ENCODE results near the gene SLC35G3.
"Not testable (repeated sequence)": the region's sequence is repeated elsewhere in the genome, so short reads cannot be mapped to it uniquely, and the experiment has no call there.

SLC35G3 gene

DNA sequence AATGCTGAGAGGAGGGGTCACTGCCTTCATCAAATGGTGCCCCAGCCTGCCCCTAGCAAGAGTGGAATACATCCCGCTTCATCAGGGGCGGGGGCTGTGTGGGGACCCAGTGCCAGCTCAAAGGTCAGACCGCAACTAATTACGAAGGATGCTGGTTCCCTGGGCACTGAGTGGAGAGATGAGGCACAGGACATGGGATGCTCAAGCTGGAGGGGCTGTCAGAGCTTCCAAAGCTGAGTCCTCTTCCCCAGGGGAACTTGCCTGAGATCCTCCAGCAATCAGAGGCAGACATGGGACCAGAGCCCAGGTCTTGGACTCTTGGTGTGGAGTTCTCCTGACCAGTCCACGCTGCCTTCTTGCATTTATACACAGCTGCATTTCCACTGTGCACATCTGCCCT, 27.7 kb downstream of the SLC35G3 start:
- no peak for DNase-seq

DNA sequence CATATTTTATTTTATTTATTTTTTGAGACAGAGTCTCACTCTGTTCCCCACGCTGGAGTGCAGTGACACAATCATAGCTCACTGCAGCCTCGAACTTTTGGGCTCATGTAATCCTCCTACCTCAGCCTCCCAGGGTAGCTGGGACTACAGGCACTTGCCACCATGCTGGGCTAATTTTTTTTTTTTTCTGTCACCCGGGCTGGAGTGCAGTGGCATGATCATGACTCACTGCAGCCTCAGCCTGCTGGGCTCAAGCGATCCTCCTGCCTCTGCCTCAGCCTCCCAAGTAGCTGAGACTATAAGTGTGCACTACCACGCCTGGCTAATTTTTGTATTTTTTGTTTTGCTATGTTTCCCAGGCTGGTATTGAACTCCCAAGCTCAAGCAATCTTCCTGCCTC, 29.5 kb downstream of the SLC35G3 start:
- no peak for DNase-seq

GRCh38 chr17:35163886-35164285, 30.3 kb downstream of the SLC35G3 start:
- DNase-seq, result no peak

DNA sequence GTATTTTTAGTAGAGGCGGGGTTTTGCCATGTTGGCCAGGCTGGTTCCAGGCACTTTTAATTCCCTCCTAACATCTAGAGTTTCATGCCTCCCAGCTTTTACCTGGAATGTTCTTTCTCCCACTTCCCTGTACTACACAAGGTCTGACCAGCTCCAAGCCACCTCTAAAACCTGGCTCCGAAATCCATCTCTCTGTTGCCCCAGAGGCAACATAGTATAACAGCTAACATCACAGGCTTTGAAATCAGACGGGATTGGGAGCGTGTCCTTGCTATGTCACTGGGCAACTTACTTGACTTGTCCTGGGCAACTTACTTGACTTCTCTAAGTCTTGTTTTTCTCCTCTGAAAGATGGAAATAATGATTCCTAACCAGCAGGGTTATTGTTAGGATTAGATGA, 31.4 kb downstream of the SLC35G3 start:
- no peak for DNase-seq

DNA sequence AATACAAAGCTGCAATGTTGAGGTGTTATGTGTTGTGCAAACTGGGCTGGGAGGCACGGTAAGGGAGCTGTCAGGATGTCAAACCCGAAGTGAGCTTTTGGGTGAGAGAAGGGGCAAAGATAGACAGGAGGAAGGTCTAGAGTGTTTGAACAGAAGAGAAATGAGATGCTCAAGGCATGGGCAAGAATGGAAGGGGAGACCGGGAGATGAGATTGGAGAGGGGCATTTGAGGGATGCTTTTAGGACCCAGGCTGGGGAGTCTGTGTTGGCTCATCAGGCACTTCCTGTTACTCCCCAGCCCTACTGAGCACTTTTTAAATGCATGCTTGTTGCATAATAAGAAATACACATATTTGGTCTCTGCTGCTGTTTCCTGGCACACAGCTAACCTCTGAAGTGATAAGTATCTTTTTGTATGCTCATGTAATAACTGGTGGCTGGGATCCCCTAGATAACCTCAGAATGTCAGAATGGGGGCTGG, 32.9 kb downstream of the SLC35G3 start:
- DNase-seq, result no peak

- no peak for DNase-seq
Measured at GRCh38 chr17:35160354-35161201, 33.6 kb downstream of the SLC35G3 start.

DNA sequence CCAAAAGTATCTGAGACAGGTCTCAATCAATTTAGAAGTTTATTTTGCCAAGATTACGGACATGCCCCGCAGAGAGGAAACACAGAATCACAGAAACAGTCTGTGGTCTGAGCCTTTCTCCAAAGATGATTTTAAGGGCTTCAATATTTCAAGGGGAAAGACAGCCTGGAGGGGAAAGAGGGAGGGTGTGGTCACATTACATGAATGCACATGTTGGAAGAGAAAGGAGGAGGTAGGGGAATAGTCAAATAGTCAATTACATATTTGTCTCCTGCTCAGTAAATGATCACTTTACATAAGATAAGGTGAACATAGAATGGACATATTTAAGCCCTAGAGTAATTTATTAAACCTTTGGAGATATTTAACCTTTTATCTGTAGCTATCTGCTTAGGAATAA, 34.3 kb downstream of the SLC35G3 start:
- no peak for DNase-seq

DNA sequence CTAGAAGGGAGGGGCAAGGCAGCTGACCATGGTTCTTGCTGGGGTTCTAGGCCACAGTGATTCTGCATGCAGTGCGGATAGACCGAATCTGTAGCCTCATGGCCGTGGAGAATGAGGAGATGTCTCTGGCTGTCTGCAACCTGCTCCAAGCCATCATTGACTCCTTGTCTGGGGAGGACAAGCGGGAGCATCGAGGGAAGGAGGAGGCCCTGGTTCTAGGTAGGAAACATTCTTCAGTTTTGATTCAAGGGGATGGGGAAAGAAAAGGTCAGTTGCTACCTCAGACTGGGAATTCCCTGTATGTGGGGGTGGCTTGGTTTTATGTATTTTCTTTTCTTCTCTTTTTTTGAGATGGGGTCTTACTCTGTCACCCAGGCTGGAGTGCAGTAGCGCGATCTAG, 38.9 kb downstream of the SLC35G3 start:
- no peak for DNase-seq

DNA sequence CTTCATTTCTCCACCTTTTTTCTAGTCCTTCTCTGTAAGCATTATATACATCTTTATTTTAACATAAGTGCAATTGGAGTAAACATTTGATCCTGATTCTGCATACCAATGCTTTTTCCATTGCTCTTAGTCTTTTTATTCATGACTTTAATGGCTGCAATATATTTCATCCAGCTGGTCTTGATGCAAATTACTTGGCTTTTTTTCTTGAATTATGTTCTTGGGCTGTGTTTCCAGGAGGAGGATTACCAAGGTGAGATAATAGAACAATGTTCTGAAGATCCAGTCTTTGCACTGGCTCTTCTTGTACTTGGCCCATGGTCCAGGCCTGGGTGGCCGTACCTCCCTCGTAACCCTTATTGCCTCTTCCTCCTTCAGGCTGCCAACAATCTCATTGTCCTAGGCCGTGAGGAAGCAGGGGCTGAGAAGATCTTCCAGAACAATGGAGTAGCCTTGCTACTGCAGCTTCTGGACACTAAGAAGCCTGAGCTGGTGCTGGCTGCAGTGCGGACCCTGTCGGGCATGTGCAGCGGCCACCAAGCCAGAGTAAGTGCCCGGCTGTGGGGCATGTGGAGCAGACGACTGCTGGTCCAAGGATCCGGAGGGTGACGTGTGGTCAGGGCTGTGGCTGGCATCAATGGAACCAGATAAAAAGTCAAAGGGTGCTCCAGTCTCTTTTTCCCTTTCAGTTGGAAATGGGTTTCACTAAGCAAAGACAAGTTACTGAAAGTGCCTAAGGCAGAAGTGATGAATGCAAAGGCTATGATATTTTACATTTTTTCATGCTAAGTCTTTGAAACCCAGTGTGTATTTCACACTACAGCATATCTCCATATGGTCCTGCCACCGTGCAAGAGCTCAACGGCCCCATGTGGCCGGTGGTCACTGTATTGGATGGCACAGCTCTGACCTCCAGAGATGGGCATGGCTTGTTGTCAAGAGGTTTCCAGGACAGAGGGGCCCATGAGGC, 39.7 kb downstream of the SLC35G3 start:
- no peak for DNase-seq

DNA sequence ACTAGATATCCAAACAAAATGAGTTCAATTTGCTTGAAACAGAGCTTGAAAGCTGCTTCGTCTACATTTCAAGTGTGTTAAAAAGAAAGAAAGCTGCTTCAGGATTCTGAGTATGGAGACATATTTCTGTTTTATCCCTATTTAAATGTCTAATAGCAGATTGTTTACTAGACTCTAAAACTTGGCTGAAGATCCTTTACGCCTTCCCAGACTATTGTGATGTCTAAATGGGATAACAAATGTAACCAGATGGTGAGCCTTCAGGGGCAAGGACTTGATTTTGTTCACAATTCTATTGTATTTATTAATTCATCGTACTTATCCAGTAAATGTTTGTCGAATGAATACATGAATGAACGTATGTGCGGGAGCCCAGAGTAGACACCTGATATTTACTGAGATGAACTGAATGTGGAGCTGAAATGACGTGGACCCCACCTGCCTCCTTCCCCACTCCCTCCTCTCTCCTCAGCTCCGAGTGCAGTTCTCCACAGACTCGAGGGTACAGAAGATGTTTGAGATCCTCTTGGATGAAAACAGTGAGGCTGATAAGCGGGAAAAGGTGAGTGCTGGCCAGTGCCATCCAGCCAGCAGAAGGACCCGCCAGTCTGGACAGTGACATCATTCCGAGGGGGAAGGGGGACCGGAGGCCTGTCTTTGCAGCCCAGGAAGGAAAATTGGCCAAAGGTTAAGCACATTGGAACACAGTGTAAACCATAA, 41.6 kb downstream of the SLC35G3 start:
- no peak for DNase-seq

DNA sequence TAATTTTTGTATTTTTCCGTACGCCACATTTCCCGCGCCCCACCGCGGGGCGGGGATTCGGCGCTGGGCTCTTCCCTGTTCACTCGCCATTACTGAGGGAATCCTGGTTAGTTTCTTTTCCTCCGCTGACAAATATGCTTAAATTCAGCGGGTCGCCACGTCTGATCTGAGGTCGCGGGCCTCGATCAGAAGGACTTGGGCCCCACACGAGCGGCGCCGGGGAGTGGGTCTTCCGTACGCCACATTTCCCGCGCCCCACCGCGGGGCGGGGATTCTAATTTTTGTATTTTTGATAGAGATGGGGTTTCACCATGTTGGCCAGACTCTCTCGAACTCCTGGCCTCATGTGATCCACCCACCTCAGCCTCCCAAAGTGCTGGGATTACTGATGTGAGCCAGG, 43.1 kb downstream of the SLC35G3 start:
- DNase-seq, result not testable (repeated sequence)

- DNase-seq, result no peak
Measured at GRCh38 chr17:35149941-35150340, 44.3 kb downstream of the SLC35G3 start.

- DNase-seq, result no peak
Measured at GRCh38 chr17:35148144-35148543, 46.0 kb downstream of the SLC35G3 start.

DNA sequence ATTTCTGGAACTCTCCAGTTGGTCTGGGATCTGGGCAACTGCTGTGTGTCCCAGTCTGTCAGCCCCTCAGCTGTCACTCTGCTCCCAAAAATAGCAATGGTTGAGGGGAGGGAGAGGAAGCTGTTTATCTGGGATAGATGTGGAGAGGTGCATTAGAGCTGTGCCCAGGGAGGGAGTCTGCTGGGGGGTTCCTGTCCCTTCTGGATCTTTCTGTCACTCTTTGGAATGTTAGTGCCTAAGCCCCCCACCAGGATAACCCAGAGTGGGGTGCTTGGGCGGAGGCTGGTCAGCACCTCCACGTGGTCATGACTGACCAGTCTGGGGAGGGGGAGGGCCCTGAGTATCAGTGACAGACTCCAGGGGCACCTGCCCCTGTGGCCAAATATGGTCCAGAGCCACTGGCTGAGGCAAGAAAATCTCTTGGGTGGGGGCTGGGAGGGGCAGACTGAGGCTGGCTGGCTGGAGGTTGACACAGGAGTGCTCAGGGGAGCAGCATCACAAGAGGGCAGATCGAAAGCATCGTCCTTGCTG, 46.8 kb downstream of the SLC35G3 start, which contains the start of gene UNC45B:
UNC45B (plus strand) TSS at position 443 of the 531 bp plus-strand sequence. CDS start 447 bp downstream, outside the sequence.
- DNase-seq, result no peak

DNA sequence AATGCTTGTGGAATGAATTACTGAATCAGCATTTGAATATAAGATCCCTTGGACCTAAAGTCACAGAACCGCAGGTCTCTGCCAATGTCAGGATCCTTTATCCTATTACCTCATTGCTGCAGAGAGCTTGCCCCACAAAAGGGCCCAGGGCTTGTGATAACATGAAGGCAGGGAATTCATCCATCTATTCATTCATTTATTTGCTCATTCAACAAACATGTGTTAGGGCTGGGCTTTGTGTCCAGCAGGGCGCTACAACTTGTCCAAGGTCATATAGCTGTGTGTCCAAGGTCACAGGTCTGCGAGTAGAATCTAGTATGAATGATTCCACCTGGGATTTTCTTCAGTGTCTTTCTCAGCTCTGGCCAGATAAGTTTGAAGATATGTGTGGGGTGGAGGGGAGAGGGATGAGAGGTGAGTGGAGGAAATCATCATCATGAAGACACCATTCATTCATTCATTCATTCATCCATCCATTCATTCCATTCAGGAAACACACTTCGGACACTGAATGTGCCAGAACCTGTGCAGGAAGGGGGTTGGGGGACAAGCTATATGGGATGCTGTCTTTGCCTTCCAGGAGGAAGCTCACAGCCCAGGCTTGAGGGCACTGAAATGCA, 47.9 kb downstream of the SLC35G3 start:
- DNase-seq, result no peak

DNA sequence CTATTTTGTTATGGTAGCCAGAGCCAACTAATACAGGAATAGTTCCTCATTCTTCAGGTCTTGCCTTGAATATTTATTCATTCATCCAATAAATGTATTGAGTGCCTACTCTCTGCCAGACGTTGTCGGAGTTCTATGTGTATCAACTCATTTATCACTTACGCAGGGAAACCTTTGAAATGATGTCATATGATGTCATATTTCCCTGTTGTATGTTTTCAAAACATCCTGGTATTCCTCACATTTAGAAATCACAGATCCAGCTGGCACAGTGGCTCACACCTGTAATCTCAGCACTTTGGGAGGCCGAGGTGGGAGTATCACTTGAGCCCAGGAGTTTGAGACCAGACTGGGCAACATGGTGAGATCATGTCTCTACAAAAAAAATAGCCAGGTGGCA, 49.4 kb downstream of the SLC35G3 start:
- no peak for DNase-seq

Data from nucleus accumbens (tissue), 56 donors.